Right lung (tissue), 5 donors: ENCODE measurements around the gene OGFR. TPM values are rescaled to one million over a fixed set of nuclear protein-coding genes. Genes with fewer than 3 reads are reported as not detected.

Experiments used
- DNase-seq, 2 donors: peaks; one replicate each; pipeline ENCODE4 v3.0.0-alpha.2; 2013
- polyA plus RNA-seq, 5 donors: library from polyadenylated mRNA; unstranded; fragments of 120-200 nt; gene quantifications; one replicate each; pipeline versions ENCODE4 v1.2.1 to v1.2.3, GENCODE V29; 2013; ENCODE audit warnings: inconsistent platforms in 1 of 5, low replicate concordance in 1 of 5; ENCODE audit not compliant: insufficient read length in 5 of 5, insufficient read depth in 1 of 5

Gene OGFR
- polyA plus RNA-seq, 5 donors = 19.3 to 38.0 (median 27.3) TPM

- no peak for DNase-seq
Observed at GRCh38 chr20:62769346-62770071, 35.1 kb upstream of the OGFR start.

GRCh38 chr20:62770111-62770910 lies 34.3 kb upstream of the OGFR start:
- no peak for DNase-seq

GRCh38 chr20:62770916-62771315 lies 33.7 kb upstream of the OGFR start:
- no peak for DNase-seq

- no peak for DNase-seq
Observed at GRCh38 chr20:62771396-62772102, 33.1 kb upstream of the OGFR start.

- DNase-seq = no peak
Observed at GRCh38 chr20:62772103-62772611, 32.5 kb upstream of the OGFR start.

GRCh38 chr20:62772619-62772989 lies 32.0 kb upstream of the OGFR start:
- no peak for DNase-seq

- DNase-seq = no peak
Observed at GRCh38 chr20:62772990-62773844, 31.4 kb upstream of the OGFR start.

GRCh38 chr20:62773845-62774714 lies 30.6 kb upstream of the OGFR start:
- DNase-seq = no peak

- no peak for DNase-seq
Observed at GRCh38 chr20:62774762-62775161, 29.9 kb upstream of the OGFR start.

- no peak for DNase-seq
Observed at GRCh38 chr20:62775206-62775605, 29.4 kb upstream of the OGFR start.

GRCh38 chr20:62776035-62776691 lies 28.5 kb upstream of the OGFR start:
- no peak for DNase-seq

GRCh38 chr20:62776692-62777527 lies 27.7 kb upstream of the OGFR start:
- DNase-seq = no peak

GRCh38 chr20:62777528-62777830 lies 27.2 kb upstream of the OGFR start:
- no peak for DNase-seq

GRCh38 chr20:62778058-62778457 lies 26.6 kb upstream of the OGFR start:
- DNase-seq = no peak

- no peak for DNase-seq
Observed at GRCh38 chr20:62778601-62779416, 25.8 kb upstream of the OGFR start.

GRCh38 chr20:62779417-62779685 lies 25.3 kb upstream of the OGFR start:
- DNase-seq = no peak

- no peak for DNase-seq
Observed at GRCh38 chr20:62780204-62780603, 24.4 kb upstream of the OGFR start.

GRCh38 chr20:62780696-62781095 lies 23.9 kb upstream of the OGFR start:
- no peak for DNase-seq
